Ishikawa (cell line): ENCODE data around the gene INPP4B.

Experiments used
- CEBPB ChIP-seq: IDR thresholded peaks from 2 replicates; pipeline ENCODE4 v1.6.1; 2012
- CREB1 ChIP-seq: IDR thresholded peaks from 2 replicates; pipeline ENCODE4 v1.6.1; 2012; ENCODE audit warnings: low read depth
- EGR1 ChIP-seq: IDR thresholded peaks from 2 replicates; pipeline ENCODE4 v1.6.1; 2012
- EP300 ChIP-seq: IDR thresholded peaks from 2 replicates; pipeline ENCODE4 v1.6.1; 2012; ENCODE audit warnings: borderline replicate concordance
- FOXM1 ChIP-seq: IDR thresholded peaks from 2 replicates; pipeline ENCODE4 v1.6.1; 2012; ENCODE audit warnings: low read depth, borderline replicate concordance
- MAX ChIP-seq: IDR thresholded peaks from 2 replicates; pipeline ENCODE4 v1.6.1; 2012
- NFIC ChIP-seq: IDR thresholded peaks from 2 replicates; pipeline ENCODE4 v1.6.1; 2012
- RAD21 ChIP-seq: IDR thresholded peaks from 2 replicates; pipeline ENCODE4 v1.6.1; 2012; ENCODE audit warnings: low read depth
- REST ChIP-seq: IDR thresholded peaks from 2 replicates; pipeline ENCODE4 v1.6.1; 2012; ENCODE audit warnings: low read depth, mild to moderate bottlenecking
- TAF1 ChIP-seq: IDR thresholded peaks from 2 replicates; pipeline ENCODE4 v1.6.1; 2012; ENCODE audit warnings: low read depth, mild to moderate bottlenecking
- TCF12 ChIP-seq: IDR thresholded peaks from 2 replicates; pipeline ENCODE4 v1.6.1; 2012; ENCODE audit warnings: low read depth
- TEAD4 ChIP-seq: IDR thresholded peaks from 2 replicates; pipeline ENCODE4 v1.6.1; 2012
- USF1 ChIP-seq: IDR thresholded peaks from 2 replicates; pipeline ENCODE4 v1.6.1; 2012
- YY1 ChIP-seq: IDR thresholded peaks from 2 replicates; pipeline ENCODE4 v1.6.1; 2012; ENCODE audit warnings: low read depth
- ZBTB7A ChIP-seq: IDR thresholded peaks from 2 replicates; pipeline ENCODE4 v1.6.1; 2012; ENCODE audit warnings: low read depth

Gene INPP4B

GRCh38 chr4:142473218-142473959, 372.7 kb downstream of the INPP4B start:
- TF ChIP-seq NFIC, result peak; percentile 96
- TF ChIP-seq FOXM1, result peak; percentile 95
- 0 out of 2 replicates have a peak, but pooled peaks have one; percentile 46 for TF ChIP-seq MAX
- peak; percentile 99 for TF ChIP-seq EP300
- no peak; the same call in none of the 2 replicates for TF ChIP-seq USF1
- TF ChIP-seq TAF1, result peak; percentile 29; the same call in 1 of the 2 replicates
- TF ChIP-seq EGR1, result no peak
- peak; percentile 51 for TF ChIP-seq RAD21
- no peak for TF ChIP-seq CREB1
- peak; percentile 77 for TF ChIP-seq TEAD4
- TF ChIP-seq CEBPB, result peak; percentile 57
- TF ChIP-seq YY1, result peak; percentile 40; the same call in 1 of the 2 replicates
- no peak for TF ChIP-seq REST
- peak; percentile 100 for TF ChIP-seq TCF12
- peak; percentile 19; the same call in 1 of the 2 replicates for TF ChIP-seq ZBTB7A

GRCh38 chr4:142467088-142467487, 379.0 kb downstream of the INPP4B start:
- TF ChIP-seq CREB1 (no peak), CEBPB (no peak), FOXM1 (no peak), REST (no peak), TEAD4 (no peak), MAX (no peak), USF1 (no peak)

- TF ChIP-seq MAX (no peak), TEAD4 (no peak), REST (no peak), EGR1 (no peak), CREB1 (no peak), CEBPB (no peak), NFIC (no peak), EP300 (no peak), TAF1 (no peak), ZBTB7A (no peak), YY1 (no peak), USF1 (no peak), TCF12 (no peak)
Observed at GRCh38 chr4:142465526-142465925, 380.6 kb downstream of the INPP4B start.

DNA sequence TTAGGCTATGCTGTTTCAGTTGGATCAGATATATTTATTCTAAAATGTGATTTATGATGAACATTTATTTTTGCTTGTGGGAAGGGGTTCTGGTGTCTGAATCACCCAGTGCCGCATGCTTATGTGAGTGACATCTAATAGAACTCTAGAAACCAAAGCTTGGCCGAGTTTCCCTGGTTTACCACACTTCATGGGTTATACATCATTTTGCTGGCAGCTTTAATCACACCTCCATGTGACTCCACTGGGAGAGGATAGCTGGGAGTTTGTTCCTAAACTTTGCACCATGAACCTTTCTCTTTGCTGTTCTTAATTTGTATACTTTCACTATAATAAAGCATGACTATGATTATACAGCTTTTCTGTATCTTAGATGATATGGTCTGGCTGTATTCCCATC, 382.9 kb downstream of the INPP4B start:
- no peak for TF ChIP-seq CEBPB
- TF ChIP-seq EGR1, result no peak
- no peak for TF ChIP-seq USF1
- no peak for TF ChIP-seq ZBTB7A
- TF ChIP-seq FOXM1, result no peak
- TF ChIP-seq EP300, result no peak
- TF ChIP-seq TCF12, result no peak
- no peak for TF ChIP-seq RAD21
- no peak for TF ChIP-seq NFIC
- no peak for TF ChIP-seq CREB1
- TF ChIP-seq MAX, result no peak
